Adrenal gland (tissue), 5 donors: Measurements from ENCODE around the gene C19orf47.

Source experiments
- CTCF ChIP-seq, 6 experiments: fragments of 450-650 bp in 4 of 6; fragments of 200-600 bp in 2 of 6; sonication (generic) in 1 of 6; IDR thresholded peaks; 1 replicate in 5 of 6; 2 replicates in 1 of 6; pipeline versions ENCODE4 v1.5.1 to v1.8.0; 2016 to 2021; ENCODE audit warnings: antibody characterized with exemption in 6 of 6, mild to moderate bottlenecking in 2 of 6, moderate library complexity in 1 of 6
- POLR2A ChIP-seq, 2 donors: fragments of 450-650 bp; IDR thresholded peaks; one replicate each; pipeline ENCODE4 v1.6.1; 2017; ENCODE audit warnings: antibody characterized with exemption in 2 of 2, mild to moderate bottlenecking in 2 of 2, moderate library complexity in 1 of 2
- donor health status: DM: no; HTN: no; CAD: no.

GRCh38 chr19:40274585-40275544 lies 73.3 kb downstream of the C19orf47 start:
- TF ChIP-seq CTCF (IDR thresholded peaks at IDR 0.05), result no peak
- TF ChIP-seq POLR2A (IDR thresholded peaks at IDR 0.05), result no peak
